GM19395 (cell line): ENCODE results near the gene SKOR1.

Experiments used
- ATAC-seq: cut with Tn5 transposase; IDR thresholded peaks from one replicate; pipeline ENCODE4 v1.9.1; 2021; ENCODE audit warnings: mild to moderate bottlenecking, moderate library complexity; ENCODE audit not compliant: unreplicated experiment

SKOR1 gene

GRCh38 chr15:67792250-67792942 is 32.9 kb upstream of the SKOR1 start:
- ATAC-seq, result no peak

DNA sequence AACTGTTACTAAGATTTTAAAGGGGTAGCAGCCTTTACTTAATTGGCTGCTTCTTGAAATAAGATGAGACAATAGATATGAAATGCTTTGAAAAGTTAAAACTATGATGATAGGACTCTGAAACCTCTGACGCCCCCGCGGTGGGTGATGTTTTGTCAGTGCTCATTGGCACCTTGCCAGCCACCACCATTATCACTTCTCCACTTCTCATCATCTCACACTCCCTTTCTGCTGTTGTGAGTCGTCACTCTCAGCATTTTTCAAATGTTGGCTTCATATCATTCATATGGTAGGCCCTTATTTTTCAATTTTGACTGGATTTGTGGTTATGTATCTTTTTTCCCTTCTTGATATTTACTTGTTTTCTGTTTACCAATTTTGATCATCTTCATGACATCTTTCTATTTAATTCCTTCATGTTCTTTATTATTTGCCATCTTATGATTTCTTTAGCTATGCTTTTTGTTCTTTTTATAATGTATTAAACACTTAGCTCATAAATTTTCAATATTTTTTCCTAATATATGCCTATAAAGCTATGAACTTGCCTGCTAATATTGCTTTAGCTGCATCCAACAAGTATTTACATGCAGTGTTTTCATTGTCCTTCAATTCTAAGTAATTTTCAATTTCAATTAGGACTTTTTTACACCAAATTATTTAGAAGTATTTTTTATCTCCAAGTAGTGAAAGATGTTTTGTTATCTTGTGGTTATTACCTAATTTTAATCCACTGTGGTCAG is 30.3 kb upstream of the SKOR1 start:
- ATAC-seq, result no peak

DNA sequence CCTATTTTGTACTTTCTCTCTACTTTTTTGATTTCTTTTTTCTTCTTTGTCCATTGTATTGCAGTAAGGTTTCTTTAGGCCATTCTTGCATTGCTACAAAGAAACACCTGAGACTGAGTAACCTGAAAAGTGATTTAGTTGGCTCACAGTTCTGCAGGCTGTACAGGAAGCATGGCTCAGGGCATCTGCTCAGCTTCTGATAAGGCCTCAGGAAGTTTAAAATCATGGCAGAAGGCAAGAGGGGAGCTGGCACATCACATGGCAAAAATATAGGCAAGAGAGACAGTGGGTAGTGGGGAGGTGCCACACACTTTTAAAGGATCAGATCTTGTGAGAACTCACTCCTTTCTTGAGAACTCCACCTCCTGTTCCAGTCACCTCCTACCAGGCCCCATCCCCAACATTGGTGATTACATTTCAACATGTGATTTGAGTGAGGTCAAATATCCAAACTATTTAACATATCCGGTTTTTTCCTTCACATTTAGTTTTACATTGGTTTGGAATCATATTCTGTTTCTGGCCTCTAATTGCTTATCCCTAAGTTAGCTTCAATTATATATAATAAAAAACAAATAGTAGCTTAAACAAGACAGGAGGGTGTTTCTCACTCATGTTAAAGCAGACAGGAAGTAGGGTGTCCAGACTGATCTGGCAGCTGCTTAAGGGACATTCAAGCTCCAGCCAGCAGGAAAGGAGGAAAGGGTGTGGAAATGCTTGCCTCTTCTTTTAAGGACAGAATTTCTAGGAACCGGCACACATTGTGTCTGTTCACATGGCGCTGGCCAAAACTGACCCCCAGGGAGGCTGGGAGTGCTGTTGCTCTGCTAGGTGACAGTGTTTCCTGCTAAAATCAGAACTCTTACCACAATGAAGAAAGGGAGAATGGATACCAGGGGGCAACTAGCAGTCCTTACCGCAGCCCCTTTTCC is 28.8 kb upstream of the SKOR1 start:
- no peak for ATAC-seq

GRCh38 chr15:67799801-67800205 is 25.5 kb upstream of the SKOR1 start:
- no peak for ATAC-seq

DNA sequence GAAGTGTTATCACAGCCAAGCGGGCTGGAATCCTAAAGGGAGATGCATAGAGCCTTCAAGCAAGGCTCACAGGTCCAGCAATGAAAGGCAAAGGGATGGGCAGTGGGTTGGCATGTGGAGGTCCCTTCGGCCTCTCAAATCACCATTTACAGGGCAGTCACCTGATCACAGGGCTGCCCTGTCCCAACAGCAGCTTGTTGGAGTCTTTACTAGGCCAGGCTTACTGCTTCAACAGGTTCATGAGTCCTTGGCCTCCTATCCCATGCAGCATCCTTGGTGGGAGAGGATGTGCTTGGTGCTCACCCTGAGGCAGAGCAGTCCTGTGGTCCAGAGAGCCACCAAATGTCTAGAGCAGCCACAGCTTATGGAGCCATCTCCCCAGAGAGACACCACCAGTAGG is 24.2 kb upstream of the SKOR1 start:
- ATAC-seq, result no peak

- ATAC-seq, result no peak
Measured at GRCh38 chr15:67801926-67802914, 23.1 kb upstream of the SKOR1 start.

- no peak for ATAC-seq
Measured at GRCh38 chr15:67803299-67803698, 22.0 kb upstream of the SKOR1 start.

GRCh38 chr15:67803996-67804843 is 21.1 kb upstream of the SKOR1 start:
- ATAC-seq, result no peak

DNA sequence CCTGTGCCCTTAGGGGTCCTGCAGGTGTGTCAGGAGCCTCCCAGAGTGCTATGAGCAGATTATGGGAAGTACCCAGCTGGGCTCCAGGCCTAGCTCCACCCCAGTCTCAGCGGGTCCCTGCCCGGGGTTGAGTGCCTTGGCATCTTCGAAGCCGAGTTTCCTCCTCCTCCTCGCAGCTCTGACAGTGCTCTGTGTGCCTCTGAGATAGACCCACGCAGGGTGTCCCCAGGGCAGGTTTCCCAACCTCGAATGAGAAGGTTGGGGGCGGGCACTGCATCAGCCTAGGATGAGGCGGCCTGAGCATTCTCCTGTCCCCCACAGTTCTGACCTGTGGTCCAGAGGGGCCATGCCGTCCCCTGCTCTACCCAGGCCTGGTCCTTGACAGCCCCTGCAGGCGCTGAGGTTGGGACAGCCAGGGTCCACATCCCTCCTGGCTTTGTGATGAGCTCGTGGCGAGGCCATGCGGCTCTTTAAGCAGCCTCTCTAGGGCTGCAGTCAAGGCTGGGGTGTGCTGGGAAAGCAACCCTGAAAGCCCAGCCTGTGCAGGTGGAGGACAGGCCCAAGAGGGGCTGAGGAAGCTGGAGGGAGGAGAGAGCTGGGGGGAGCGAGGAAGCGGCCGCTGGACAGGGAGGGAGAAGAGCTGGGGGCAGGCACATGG is 20.2 kb upstream of the SKOR1 start:
- no peak for ATAC-seq

GRCh38 chr15:67805666-67806516 is 19.4 kb upstream of the SKOR1 start:
- ATAC-seq, result no peak

GRCh38 chr15:67806536-67806935 is 18.8 kb upstream of the SKOR1 start:
- no peak for ATAC-seq

DNA sequence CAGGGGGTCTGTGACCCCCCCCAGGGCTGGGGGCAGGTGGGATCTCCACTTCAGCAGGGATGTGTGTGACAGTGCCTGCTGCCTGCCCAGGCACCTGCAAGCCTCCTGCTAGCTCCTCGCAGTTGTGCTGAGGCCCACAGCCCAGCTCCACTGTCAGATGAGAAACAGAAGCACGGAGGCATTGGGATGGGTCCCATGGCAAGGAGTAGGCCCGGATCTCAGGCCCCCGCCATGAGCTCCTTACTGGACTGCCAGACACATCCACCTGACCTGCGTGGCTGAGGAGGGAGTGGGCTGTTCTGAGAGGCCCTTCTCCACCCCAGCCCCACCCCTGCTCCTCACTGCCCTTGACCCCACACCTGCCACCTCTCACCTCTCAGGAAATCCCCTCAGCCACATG is 18.2 kb upstream of the SKOR1 start:
- no peak for ATAC-seq

- no peak for ATAC-seq
Measured at GRCh38 chr15:67807836-67808235, 17.5 kb upstream of the SKOR1 start.

GRCh38 chr15:67808821-67809220 is 16.5 kb upstream of the SKOR1 start:
- ATAC-seq, result no peak

- no peak for ATAC-seq
Measured at GRCh38 chr15:67809441-67809840, 15.9 kb upstream of the SKOR1 start.

- no peak for ATAC-seq
Measured at GRCh38 chr15:67809866-67810265, 15.4 kb upstream of the SKOR1 start.

DNA sequence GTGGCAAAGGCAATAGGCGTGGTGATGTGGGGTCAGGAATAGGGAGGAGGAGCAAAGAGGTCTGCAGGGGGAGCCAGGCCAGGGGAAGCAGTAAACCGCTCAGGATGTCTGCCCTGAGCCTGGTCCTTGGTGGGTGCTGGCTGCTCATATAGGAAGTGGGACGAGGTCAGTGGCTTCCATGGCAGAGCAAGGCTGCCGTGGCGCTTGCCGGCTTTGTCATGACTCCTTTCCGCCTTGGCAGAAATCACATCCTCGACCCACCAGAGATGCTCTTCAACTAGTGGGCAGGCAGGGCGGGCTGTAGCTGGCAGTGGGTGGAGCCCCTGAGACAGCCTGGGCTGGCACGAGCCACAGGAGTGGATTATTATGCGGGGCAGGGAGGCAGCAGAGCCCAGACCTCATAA is 13.1 kb upstream of the SKOR1 start:
- no peak for ATAC-seq

DNA sequence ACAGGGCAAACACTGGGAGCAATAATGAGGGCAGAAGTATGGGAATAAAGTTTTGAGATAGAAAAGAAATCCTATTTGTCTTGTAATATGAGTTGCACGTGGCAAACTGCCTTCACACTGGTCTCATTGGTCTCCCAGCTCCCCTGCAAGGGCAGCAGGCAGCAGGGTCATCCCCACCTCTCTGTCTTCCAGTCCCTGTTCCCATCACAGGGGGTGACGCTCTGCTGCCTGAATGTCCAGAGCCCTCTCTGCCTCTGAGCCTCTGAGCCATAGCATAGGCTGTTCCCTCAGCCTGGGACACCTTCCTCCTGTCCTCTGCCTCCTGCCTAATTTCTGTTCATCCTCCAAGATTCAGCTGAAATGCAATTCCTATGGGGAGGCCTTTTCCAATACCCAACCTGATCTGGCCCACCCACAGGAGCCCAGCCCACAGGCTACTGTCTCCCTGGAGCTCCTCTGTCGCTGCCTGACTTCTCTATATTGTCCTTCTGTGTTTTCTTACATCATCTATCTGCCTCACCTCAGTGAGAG is 12.1 kb upstream of the SKOR1 start:
- no peak for ATAC-seq
